Fibroblast of mammary gland (primary cell): Measurements from ENCODE around the gene PTPRN.

Experiments used
- DNase-seq: peaks from one replicate; pipeline ENCODE4 v3.0.0-alpha.2; 2010; ENCODE audit warnings: low read depth
- H3K4me3 ChIP-seq: 2 replicates; pipeline ENCODE4 v1.5.1; 2011; ENCODE audit warnings: low read depth, mild to moderate bottlenecking, low read length, moderate library complexity; ENCODE audit not compliant: control insufficient read depth
- CTCF ChIP-seq: conservative IDR thresholded peaks from 2 replicates; pipeline ENCODE4 v1.5.1; 2011; ENCODE audit warnings: low read depth, low read length, inconsistent platforms; ENCODE audit not compliant: control insufficient read depth, insufficient read depth

PTPRN gene

DNA sequence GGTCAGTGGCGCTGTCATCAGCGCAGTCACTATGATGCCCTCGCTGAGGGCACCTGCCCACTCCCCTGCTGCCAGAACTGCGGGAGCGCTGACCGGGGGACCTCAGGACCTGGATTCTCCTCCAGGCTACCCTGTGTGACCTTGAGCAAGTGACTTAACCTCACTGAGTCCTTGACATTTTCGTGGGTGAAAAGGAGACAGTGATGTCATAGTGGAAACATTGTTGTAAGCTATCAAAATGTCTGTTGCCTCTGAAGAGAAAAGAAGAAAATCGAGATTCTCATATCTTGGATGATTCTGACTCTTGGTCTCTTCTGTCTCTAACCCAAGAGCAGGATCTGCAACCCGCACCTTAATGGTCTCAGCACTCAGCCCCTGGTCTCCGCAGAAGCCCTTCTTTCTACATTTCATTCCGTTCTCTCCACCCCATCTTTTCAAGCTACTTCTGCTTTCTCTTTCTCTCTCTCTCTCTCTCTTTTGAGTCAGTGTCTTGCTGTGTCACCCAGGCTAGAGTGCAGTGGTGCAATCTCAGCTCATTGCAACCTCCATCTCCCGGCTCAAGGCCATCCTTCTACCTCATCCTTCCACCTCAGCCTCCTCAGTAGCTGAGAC lies 54.5 kb downstream of the PTPRN start:
- no peak for DNase-seq
- H3K4me3 ChIP-seq: no peak overlapping the region
- no peak for TF ChIP-seq CTCF

- TF ChIP-seq CTCF: no peak
- DNase-seq: peak; percentile 35
- H3K4me3 ChIP-seq: peak within 1 kb of the TSS; percentile 44
Observed at GRCh38 chr2:219253753-219254589, 55.2 kb downstream of the PTPRN start, which contains the start of gene TUBA4A. TUBA4A (minus strand) TSS chr2:219253918; CDS start chr2:219253858, 60 bp downstream.

DNA sequence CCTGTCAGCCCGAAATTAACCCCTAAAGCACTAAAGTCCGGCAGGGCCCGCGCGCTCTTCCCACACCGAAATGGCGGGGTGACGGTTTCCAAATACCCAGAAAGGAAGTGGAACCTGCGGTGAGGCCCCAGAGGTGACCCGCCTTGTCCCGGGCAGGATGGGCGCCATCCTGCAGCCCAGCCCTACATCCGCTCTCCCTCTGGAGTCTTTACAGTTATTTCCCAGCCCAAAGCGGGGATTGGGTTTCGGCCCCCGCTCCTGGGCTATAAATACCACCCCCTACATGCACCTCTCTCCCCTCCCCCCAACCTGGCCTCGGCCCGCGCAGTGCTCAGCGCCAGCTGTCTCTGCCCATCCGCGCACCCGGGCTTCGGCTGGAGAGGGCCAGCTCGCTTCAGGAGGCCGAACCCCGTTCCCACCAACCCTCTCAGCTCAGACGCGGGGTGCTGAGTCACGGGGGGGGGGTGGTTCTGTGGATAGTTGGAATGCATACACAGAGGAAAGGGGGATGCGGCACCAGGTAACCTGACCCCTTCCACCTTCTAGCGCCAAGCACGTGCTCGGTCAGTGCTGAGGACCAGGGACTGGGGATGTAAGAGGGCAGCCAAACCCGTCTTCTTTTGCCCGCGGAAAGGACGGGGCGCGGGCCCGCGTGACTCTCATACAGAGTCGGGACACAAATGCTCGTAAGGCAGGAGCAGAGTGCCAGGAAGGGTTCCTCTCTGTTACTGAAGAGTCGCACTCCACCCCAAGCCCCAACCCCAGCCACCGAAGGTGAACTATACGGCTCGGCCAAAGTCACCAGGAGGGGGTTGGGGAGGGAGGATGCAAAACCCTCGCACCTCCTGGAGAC lies 56.1 kb downstream of the PTPRN start, which contains the start of gene TUBA4B:
TSS of gene TUBA4B (plus strand) at position 344 of the 853 bp plus-strand sequence. CDS start at position 509, 165 bp downstream.
- no peak for DNase-seq
- TF ChIP-seq CTCF: no peak

DNA sequence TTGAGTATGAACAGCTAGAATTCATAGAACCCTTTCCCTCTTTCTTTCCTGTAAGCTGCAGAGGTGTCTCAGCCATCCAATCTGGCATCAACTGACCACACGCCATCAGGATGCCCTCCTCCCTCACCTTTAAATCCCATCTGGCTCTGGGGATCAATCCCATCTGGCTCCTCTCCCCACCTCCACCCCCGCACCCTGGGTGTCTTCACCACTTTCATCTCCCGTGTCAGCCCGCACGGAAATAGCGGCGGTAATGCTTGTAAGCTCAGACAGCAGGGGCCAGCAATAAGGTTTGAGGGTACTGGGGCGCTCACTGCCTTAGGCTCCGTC lies 56.7 kb downstream of the PTPRN start:
- TF ChIP-seq CTCF: no peak
- peak overlapping the region; percentile 44 for H3K4me3 ChIP-seq
- no peak for DNase-seq

More for the DNA sequence above, 56.1 kb downstream of the PTPRN start, which contains the start of gene TUBA4B:
- peak within 1 kb of the TSS; percentile 44 for H3K4me3 ChIP-seq

- no peak overlapping the region for H3K4me3 ChIP-seq
- no peak for DNase-seq
- no peak for TF ChIP-seq CTCF
Observed at GRCh38 chr2:219252084-219252483, 57.1 kb downstream of the PTPRN start.

DNA sequence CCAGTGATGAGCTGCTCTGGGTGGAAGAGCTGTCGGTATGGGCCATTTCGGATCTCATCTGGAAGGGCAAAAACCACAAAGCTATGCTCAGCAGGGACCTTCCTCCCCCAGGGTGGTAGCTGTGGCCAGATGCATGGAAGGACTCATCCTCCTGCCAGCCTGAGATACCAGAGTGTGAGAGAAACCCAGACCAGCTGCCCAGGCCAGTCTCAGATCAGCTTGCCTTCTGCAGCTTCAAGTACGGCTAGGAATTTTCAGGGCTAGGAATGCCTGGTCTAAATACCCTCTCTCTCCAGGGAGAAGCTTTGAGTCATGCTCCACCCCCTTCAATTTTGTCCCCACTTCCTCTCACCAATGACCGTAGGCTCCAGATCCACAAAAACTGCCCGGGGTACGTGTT lies 57.5 kb downstream of the PTPRN start:
- no peak for DNase-seq
- H3K4me3 ChIP-seq: no peak overlapping the region
- no peak for TF ChIP-seq CTCF
